GM12878 (cell line): Measurements from ENCODE around the gene H2BK1. TPM values are rescaled to one million over a fixed set of nuclear protein-coding genes. Genes with fewer than 3 reads are reported as not detected.

ENCODE experiments used
- ATAC-seq: fragments of 200-7000 bp; cut with Tn5 transposase; 3 replicates; pipeline ENCODE4 v1.9.1; 2020; ENCODE audit warnings: mild to moderate bottlenecking, moderate library complexity
- BruUV-seq: library from RNA; stranded (reverse); fragments of 400-500 nt; replicated peaks from 2 replicates; lab custom pipeline; 2021; lab: Mats Ljungman, UMichigan
- CTCF ChIA-PET: fragments of 300-600 bp; sonication (Branson Sonifier 250); formaldehyde crosslinking; extraction: SDS; loops from one replicate; lab custom pipeline; 2021; ENCODE audit warnings: inconsistent platforms; lab: Yijun Ruan, JAX
- POLR2A ChIA-PET: fragments of 350-600 bp; formaldehyde crosslinking; extraction: SDS; loops from one replicate; lab custom pipeline; 2021; ENCODE audit warnings: inconsistent platforms; lab: Charles Lee
- RAD21 ChIA-PET: fragments of 300-600 bp; sonication (Branson Sonifier 250); formaldehyde crosslinking; loops from one replicate; lab custom pipeline; 2023; ENCODE audit warnings: antibody characterized with exemption; ENCODE audit not compliant: unreplicated experiment; lab: Charles Lee
- SMC1A ChIA-PET: fragments of 300-600 bp; sonication (Branson Sonifier 250); formaldehyde crosslinking; loops from one replicate; lab custom pipeline; 2023; ENCODE audit not compliant: unreplicated experiment, uncharacterized antibody; lab: Charles Lee
- DNase-seq: peaks from one replicate; pipeline ENCODE4 v3.0.0-alpha.2; 2011; ENCODE audit warnings: low read depth, low spot score
- FAIRE-seq: peaks from 3 replicates; lab custom pipeline; 2011; peaks lifted over from hg19 to GRCh38; lab: Jason Lieb, UNC
- H2AFZ ChIP-seq: 2 replicates; pipeline ENCODE4 v1.6.0; 2011; ENCODE audit warnings: low read depth, low read length, control low read depth; ENCODE audit not compliant: control insufficient read depth
- H3K27ac ChIP-seq: 2 replicates; pipeline ENCODE4 v1.5.1; 2011; ENCODE audit warnings: control low read depth; ENCODE audit not compliant: control insufficient read depth, insufficient read depth
- H3K27me3 ChIP-seq, 2 experiments: replicated peaks in 1 of 2; 2 replicates each; pipeline versions ENCODE4 v1.6.0 to v1.6.1; 2011; ENCODE audit warnings: low read length in 1 of 2; ENCODE audit not compliant: control insufficient read depth in 2 of 2, insufficient read depth in 2 of 2
- H3K36me3 ChIP-seq, 2 experiments: 2 replicates each; pipeline ENCODE4 v1.5.1; 2011; ENCODE audit warnings: low read length in 1 of 2; ENCODE audit not compliant: control insufficient read depth in 2 of 2, insufficient read depth in 2 of 2
- H3K4me1 ChIP-seq: 2 replicates; pipeline ENCODE4 v1.6.1; 2011; ENCODE audit warnings: mild to moderate bottlenecking, low read length, moderate library complexity, mixed read lengths; ENCODE audit not compliant: control insufficient read depth, insufficient read depth
- H3K4me2 ChIP-seq: 2 replicates; pipeline ENCODE4 v1.6.0; 2011; ENCODE audit warnings: control low read depth; ENCODE audit not compliant: control insufficient read depth, insufficient read depth
- H3K4me3 ChIP-seq: fragments of 200-600 bp; sonication (generic); 2 replicates; pipeline ENCODE4 v1.5.1; 2016
- H3K79me2 ChIP-seq: 2 replicates; pipeline ENCODE4 v1.6.0; 2011; ENCODE audit warnings: low read length; ENCODE audit not compliant: control insufficient read depth, insufficient read depth
- H3K9ac ChIP-seq: 2 replicates; pipeline ENCODE4 v1.8.0; 2011; ENCODE audit warnings: low read length, control low read depth, mixed read lengths; ENCODE audit not compliant: control insufficient read depth, insufficient read depth
- H3K9me3 ChIP-seq: replicated peaks from 3 replicates; pipeline ENCODE4 v1.5.1; 2011; ENCODE audit warnings: mild to moderate bottlenecking, low read length; ENCODE audit not compliant: control insufficient read depth, insufficient read depth
- H4K20me1 ChIP-seq: 2 replicates; pipeline ENCODE4 v1.6.0; 2011; ENCODE audit not compliant: control insufficient read depth, insufficient read depth
- ATF3 ChIP-seq: IDR thresholded peaks from 2 replicates; pipeline ENCODE4 v1.6.1; 2011; ENCODE audit warnings: low read depth, mild to moderate bottlenecking, low read length, moderate library complexity, borderline replicate concordance; ENCODE audit errors: extremely low read depth
- CHD2 ChIP-seq: IDR thresholded peaks from 2 replicates; pipeline ENCODE4 v1.6.1; 2011; ENCODE audit warnings: low read depth, low read length, improper control_type of control experiment, borderline replicate concordance
- CREB1 ChIP-seq: IDR thresholded peaks from 2 replicates; pipeline ENCODE4 v1.6.1; 2012; ENCODE audit warnings: low read depth, mild to moderate bottlenecking, inconsistent platforms
- DPF2 ChIP-seq: fragments of 450-650 bp; IDR thresholded peaks from 2 replicates; pipeline ENCODE4 v1.6.1; 2017; ENCODE audit warnings: mild to moderate bottlenecking
- GATAD2B ChIP-seq: fragments of 450-650 bp; conservative IDR thresholded peaks from 2 replicates; pipeline ENCODE4 v1.6.1; 2017; ENCODE audit warnings: low read depth, mild to moderate bottlenecking, moderate library complexity
- HDAC2 ChIP-seq: fragments of 200-600 bp; sonication (generic); IDR thresholded peaks from 2 replicates; pipeline ENCODE4 v1.6.1; 2017
- MLLT1 ChIP-seq: fragments of 450-650 bp; IDR thresholded peaks from 2 replicates; pipeline ENCODE4 v1.6.1; 2016; ENCODE audit warnings: mild to moderate bottlenecking
- MTA3 ChIP-seq: IDR thresholded peaks from 2 replicates; pipeline ENCODE4 v1.6.1; 2012; ENCODE audit warnings: low read length, inconsistent platforms, borderline replicate concordance
- MXI1 ChIP-seq: fragments of 150-350 bp; IDR thresholded peaks from 2 replicates; pipeline ENCODE4 v1.6.1; 2011; ENCODE audit warnings: low read depth, mild to moderate bottlenecking, inconsistent platforms, low read length, improper control_type of control experiment
- NR2F1 ChIP-seq: fragments of 450-650 bp; conservative IDR thresholded peaks from 2 replicates; pipeline ENCODE4 v1.6.1; 2017; ENCODE audit warnings: mild to moderate bottlenecking
- STAT1 ChIP-seq: fragments of 450-650 bp; conservative IDR thresholded peaks from 2 replicates; pipeline ENCODE4 v1.6.1; 2014; ENCODE audit warnings: antibody characterized with exemption, mild to moderate bottlenecking
- YY1 ChIP-seq: IDR thresholded peaks from 2 replicates; pipeline ENCODE4 v1.6.1; 2011; ENCODE audit warnings: low read depth, mild to moderate bottlenecking, low read length
- ZNF217 ChIP-seq: fragments of 450-650 bp; IDR thresholded peaks from 2 replicates; pipeline ENCODE4 v1.6.1; 2017; ENCODE audit warnings: antibody characterized with exemption, mild to moderate bottlenecking
- ZSCAN29 ChIP-seq: fragments of 450-650 bp; IDR thresholded peaks from 2 replicates; pipeline ENCODE4 v1.6.1; 2017; ENCODE audit warnings: mild to moderate bottlenecking, moderate library complexity
- WGBS: methylation state at CpG from one replicate; pipeline ENCODE4 v1.1.6; 2016; ENCODE audit warnings: low lambda C conversion rate; ENCODE audit not compliant: insufficient replicate concordance, insufficient coverage; ENCODE audit errors: missing lambda C conversion rate; 5-methylcytosine and 5-hydroxymethylcytosine counted together
- in situ Hi-C: fragments of 300-500 bp; cut with MboI; formaldehyde crosslinking; loops from 9 replicates; pipeline ENCODE4 v1.14.3; 2018; ENCODE audit warnings: mixed read lengths
- intact Hi-C: fragments of 100-400 bp; cut with micrococcal nuclease; formaldehyde crosslinking; loops from one replicate; pipeline ENCODE4 v1.14.2; 2022; ENCODE audit not compliant: unreplicated experiment
- polyA plus RNA-seq, 11 experiments: library from polyadenylated mRNA; depleted of rRNA in 4 of 11; unstranded in 6 of 11; stranded (reverse) in 5 of 11; fragments of >200 nt; fragmentation: Nextera tagmentation in 4 of 11; fragmentation: Illumina TruSeq in 1 of 11; extraction: Ambion mirVana in 4 of 11; extraction: Trizol in 1 of 11; gene quantifications; 1 replicate in 1 of 11; 2 replicates in 10 of 11; pipeline versions ENCODE4 v1.2.1 to v1.2.3, GENCODE V29; 2011 to 2016; ENCODE audit warnings: inconsistent platforms in 2 of 11, missing spikeins in 2 of 11, low read depth in 1 of 11
- total RNA-seq, 4 experiments: library from RNA; depleted of rRNA in 3 of 4; stranded (reverse); fragments of >200 nt in 3 of 4; fragmentation: Illumina TruSeq in 1 of 4; extraction: Trizol in 1 of 4; gene quantifications; 2 replicates each; pipeline versions ENCODE4 v1.2.1 to v1.2.3, GENCODE V29; 2013 to 2021
- TF ChIP-seq, protein P1 (sequence below): fragments of 150-350 bp; IDR thresholded peaks from 2 replicates; pipeline ENCODE4 v1.6.1; 2016; ENCODE audit warnings: low read depth, low read length

H2BK1 gene
- total and polyA plus RNA-seq, 10 of the 15 experiments (the other 5 are each of a cell fraction or from before 2014, with no cell fraction given) = 0.54 TPM; not detected in 9

DNA sequence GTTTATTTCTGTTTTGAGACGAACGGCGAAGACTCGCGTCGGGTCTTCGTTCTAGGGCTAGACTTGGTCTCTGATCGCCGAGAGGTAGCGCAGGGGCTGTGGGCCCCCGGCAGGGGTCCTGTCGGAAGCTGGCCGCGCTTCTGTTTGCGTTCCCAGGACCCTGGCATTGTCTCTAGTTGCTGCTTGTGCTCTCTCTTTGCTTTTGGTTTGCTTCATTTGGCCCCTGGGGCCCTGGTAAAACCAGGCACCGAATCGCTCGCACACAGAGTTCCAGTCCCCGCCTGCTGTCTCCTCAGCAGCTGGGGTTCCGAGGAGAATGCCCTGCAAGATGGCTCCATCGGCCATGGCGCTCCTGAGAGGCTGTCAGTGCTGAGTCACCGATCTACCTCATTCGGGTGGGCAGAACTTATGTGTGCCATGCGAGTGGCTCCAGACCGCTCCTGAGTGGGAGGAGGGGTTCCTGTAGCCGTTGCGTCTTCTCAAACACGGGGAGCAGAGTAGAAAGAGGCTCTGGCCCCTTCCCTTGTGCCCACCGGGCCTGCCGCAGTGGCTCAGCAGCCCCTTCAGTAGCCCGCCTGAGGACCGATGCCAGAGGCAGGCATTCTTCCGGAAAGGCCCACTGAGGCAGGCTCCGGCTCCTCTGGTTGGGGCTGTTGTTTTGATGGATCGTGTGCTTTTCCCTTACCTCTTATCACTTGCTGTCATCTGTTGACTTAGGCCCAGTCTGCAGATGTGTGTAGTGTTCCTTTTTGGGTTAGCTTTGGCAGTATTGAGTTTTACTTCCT is 22.8 kb upstream of the H2BK1 start (continued):
- no peak for TF ChIP-seq MLLT1
- TF ChIP-seq DPF2 = no peak
- TF ChIP-seq YY1 = peak; percentile 91
- TF ChIP-seq MXI1 = peak; percentile 18; the same call in 1 of the 2 replicates
- TF ChIP-seq, all 136 proteins: peak for 8

DNA sequence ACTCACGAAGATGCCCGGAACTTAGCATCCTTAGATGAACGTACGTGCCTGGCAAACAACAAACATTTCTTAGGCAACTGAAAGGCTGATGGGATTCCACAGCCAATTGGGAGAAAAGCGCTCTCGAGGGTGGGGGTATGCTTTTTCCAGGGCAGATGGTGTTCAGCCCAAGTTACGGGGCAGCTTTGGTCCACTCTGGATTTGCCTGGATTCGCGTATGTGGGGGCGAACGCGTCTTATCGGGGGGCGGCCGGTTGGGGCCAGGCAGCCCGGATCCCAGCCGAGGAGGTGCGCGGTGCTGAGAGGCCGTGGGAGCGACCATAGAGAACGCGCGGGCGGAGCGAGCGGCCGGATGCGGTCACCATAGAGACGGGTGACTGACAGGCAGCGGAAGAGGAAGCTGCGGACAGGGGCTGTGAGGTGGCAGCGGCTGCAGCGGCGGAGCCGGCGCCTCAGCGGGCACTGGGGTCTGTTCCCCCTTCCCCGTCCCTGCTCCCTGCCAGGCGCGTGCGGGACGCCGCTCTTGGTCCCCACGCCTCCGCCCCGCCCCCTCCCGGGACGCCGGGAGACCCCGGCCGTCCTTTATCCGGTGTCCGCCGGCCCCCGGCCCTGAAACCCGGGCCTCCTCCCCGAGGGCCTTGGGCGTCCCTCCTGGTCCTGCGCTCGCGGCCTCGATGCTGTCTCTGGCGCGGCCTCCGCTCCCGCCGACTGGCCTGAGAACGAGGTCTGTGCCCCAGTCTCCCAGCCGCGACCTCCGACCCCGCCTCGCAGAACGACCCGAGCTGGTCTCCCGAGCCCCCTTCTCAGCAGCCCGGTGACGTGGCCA is 22.0 kb upstream of the H2BK1 start, which contains the start of gene CHPF2:
CHPF2 (plus strand) TSS at position 393 of the 826 bp plus-strand sequence. CDS start 1,529 bp downstream, outside the sequence.
- ATAC-seq (peak; percentile 97), FAIRE-seq (peak; percentile 88), DNase-seq (peak; percentile 60)
- no peaks in the 10 kb centered on the region for H4K20me1 ChIP-seq
- ChIA-PET SMC1A (interaction anchor here (3.9 kb wide), 1 partner anchor 11 kb away, joined by 20 read pairs; no protein-coding TSS in a partner anchor), CTCF (interaction anchor here (0.5 to 4.8 kb wide), 5 partner anchors 11 to 88 kb away, joined by 3 to 52 read pairs (median 4); no protein-coding TSS in a partner anchor), RAD21 (interaction anchor here (1.5 kb wide), 1 partner anchor 12 kb away, joined by 11 read pairs; no protein-coding TSS in a partner anchor), POLR2A (interaction anchor here (1.0 kb wide), 2 partner anchors 12 to 13 kb away, joined by 3 to 5 read pairs; no protein-coding TSS in a partner anchor)
- WGBS = under 1% methylated on average over 55 of the region's 79 CpGs
- peak within 1 kb of the TSS; percentile 88 for H3K27ac ChIP-seq
- H3K4me1 ChIP-seq = peaks cover 5% of the 10 kb centered on the region; the same call in 1 of the 2 replicates
- H3K9ac ChIP-seq = peak within 1 kb of the TSS; percentile 98
- BruUV-seq = no TSS peak
- no peaks in the 10 kb centered on the region for H3K27me3 ChIP-seq
- no peaks in the 10 kb centered on the region for H3K9me3 ChIP-seq
- in situ Hi-C loops (no loop called here), intact Hi-C loops (no loop called here)
- H3K79me2 ChIP-seq = peaks cover 35% of the 10 kb centered on the region
- peak within 1 kb of the TSS; percentile 86 for H3K4me3 ChIP-seq
- H3K4me2 ChIP-seq = peak within 1 kb of the TSS; percentile 95
- H2AFZ ChIP-seq = peak within 1 kb of the TSS; percentile 90
- H3K36me3 ChIP-seq = peaks cover 0 to 5% of the 10 kb centered on the region in 2 experiments; a peak in 3 of 4 replicates
- TF ChIP-seq MTA3 (no peak), NR2F1 (no peak; the same call in 1 of the 2 replicates), ZSCAN29 (no peak), ATF3 (no peak), GATAD2B (peak; percentile 60; the same call in 1 of the 2 replicates), CREB1 (peak; percentile 43; the same call in 1 of the 2 replicates), CHD2 (peak; percentile 26; the same call in 1 of the 2 replicates), HDAC2 (no peak), STAT1 (0 out of 2 replicates have a peak, but pooled peaks have one; percentile 18), ZNF217 (no peak)
- TF ChIP-seq, protein P1, sequence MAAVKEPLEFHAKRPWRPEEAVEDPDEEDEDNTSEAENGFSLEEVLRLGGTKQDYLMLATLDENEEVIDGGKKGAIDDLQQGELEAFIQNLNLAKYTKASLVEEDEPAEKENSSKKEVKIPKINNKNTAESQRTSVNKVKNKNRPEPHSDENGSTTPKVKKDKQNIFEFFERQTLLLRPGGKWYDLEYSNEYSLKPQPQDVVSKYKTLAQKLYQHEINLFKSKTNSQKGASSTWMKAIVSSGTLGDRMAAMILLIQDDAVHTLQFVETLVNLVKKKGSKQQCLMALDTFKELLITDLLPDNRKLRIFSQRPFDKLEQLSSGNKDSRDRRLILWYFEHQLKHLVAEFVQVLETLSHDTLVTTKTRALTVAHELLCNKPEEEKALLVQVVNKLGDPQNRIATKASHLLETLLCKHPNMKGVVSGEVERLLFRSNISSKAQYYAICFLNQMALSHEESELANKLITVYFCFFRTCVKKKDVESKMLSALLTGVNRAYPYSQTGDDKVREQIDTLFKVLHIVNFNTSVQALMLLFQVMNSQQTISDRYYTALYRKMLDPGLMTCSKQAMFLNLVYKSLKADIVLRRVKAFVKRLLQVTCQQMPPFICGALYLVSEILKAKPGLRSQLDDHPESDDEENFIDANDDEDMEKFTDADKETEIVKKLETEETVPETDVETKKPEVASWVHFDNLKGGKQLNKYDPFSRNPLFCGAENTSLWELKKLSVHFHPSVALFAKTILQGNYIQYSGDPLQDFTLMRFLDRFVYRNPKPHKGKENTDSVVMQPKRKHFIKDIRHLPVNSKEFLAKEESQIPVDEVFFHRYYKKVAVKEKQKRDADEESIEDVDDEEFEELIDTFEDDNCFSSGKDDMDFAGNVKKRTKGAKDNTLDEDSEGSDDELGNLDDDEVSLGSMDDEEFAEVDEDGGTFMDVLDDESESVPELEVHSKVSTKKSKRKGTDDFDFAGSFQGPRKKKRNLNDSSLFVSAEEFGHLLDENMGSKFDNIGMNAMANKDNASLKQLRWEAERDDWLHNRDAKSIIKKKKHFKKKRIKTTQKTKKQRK = no peak
